ENCODE results near the gene TCF23.
"Not testable (repeated sequence)": the region's sequence is repeated elsewhere in the genome, so short reads cannot be mapped to it uniquely, and the experiment has no call there.

Gene TCF23

GRCh38 chr2:27148801-27149439 is at the start of gene TCF23:
Gene TCF23 (plus strand): TSS chr2:27149004. CDS start chr2:27149134, 130 bp downstream.
- no peak for DNase-seq

DNA sequence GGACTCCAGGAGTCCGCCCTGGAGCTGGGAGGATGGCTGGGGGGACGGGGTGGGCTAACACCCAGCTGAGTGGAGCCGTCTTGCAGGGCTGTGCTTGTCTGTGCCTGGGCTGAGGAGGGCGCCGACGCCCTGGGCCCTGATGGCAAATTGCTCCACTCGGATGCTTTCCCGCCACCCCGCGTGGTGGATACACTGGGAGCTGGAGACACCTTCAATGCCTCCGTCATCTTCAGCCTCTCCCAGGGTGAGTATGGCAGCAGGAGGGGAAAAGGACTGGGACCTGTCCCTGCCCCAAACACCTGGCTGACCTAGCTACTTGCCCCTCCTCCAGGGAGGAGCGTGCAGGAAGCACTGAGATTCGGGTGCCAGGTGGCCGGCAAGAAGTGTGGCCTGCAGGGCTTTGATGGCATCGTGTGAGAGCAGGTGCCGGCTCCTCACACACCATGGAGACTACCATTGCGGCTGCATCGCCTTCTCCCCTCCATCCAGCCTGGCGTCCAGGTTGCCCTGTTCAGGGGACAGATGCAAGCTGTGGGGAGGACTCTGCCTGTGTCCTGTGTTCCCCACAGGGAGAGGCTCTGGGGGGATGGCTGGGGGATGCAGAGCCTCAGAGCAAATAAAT is 49.4 kb upstream of the TCF23 start:
- no peak for DNase-seq

DNA sequence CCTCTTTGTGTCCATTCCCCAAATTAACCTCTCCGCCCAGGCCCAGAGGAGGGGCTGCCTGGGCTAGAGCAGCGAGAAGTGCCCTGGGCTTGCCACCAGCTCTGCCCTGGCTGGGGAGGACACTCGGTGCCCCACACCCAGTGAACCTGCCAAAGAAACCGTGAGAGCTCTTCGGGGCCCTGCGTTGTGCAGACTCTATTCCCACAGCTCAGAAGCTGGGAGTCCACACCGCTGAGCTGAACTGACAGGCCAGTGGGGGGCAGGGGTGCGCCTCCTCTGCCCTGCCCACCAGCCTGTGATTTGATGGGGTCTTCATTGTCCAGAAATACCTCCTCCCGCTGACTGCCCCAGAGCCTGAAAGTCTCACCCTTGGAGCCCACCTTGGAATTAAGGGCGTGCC is 48.8 kb upstream of the TCF23 start:
- no peak for DNase-seq

- DNase-seq: no peak
Measured at GRCh38 chr2:27102329-27102728, 46.5 kb upstream of the TCF23 start.

- DNase-seq: no peak
Measured at GRCh38 chr2:27105981-27106380, 42.8 kb upstream of the TCF23 start.

GRCh38 chr2:27108221-27108620 is 40.6 kb upstream of the TCF23 start:
- DNase-seq: no peak

DNA sequence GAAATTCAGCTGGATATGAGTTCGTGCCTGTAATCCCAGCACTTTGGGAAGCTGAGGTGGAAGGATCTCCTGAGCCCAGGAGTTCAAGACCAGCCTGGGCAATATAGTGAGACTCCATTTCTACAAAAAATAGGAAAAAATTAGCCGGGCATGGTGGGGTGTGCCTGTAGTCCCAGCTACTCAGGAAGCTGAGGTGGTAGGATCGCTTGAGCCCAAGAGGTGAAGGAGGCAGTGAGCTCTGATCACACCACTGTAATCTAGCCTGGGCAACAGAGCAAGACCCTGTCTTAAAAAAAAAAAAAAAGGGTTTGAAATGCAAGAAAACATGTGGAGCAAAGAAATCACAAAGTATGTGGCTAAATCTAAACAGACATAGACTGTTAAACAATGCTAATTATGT is 39.7 kb upstream of the TCF23 start:
- DNase-seq: no peak

DNA sequence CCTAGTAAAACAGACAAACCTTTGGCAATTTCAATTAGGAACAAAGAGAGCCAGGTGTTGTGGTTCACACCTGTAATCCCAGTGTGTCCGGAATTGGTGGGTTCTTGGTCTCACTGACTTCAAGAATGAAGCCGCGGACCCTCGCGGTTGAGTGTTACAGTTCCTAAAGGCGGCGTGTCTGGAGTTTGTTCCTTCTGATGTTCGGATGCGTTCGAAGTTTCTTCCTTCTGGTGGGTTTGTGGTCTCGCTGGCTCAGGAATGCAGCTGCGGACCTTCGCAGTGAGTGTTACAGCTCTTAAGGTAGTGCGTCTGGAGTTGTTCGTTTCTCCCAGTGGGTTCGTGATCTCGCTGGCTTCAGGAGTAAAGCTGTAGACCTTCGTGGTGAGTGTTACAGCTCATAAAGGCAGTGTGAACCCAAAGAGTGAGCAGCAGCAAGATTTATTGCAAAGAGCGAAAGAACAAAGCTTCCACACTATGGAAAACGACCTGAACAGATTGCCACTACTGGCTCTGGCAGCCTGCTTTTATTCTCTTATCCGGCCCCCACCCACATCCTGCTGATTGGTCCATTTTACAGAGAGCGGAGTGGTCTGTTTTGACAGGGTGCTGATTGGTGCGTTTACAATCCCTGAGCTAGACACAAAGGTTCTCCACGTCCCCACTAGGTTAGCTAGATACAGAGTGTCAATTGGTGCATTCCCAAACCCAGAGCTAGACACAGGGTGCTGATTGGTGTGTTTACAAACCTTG is 38.0 kb upstream of the TCF23 start:
- not testable (repeated sequence) for DNase-seq

- DNase-seq: not testable (repeated sequence)
Measured at GRCh38 chr2:27111392-27112078, 37.3 kb upstream of the TCF23 start.

GRCh38 chr2:27115519-27115918 is 33.3 kb upstream of the TCF23 start:
- no peak for DNase-seq

- no peak for DNase-seq
Measured at GRCh38 chr2:27117995-27118524, 30.7 kb upstream of the TCF23 start.

- peak; percentile 62 for DNase-seq
Measured at GRCh38 chr2:27118525-27119329, 30.1 kb upstream of the TCF23 start, which contains the start of gene CGREF1. Gene CGREF1 (minus strand): TSS chr2:27119128. CDS start chr2:27104366, 14,762 bp downstream.

DNA sequence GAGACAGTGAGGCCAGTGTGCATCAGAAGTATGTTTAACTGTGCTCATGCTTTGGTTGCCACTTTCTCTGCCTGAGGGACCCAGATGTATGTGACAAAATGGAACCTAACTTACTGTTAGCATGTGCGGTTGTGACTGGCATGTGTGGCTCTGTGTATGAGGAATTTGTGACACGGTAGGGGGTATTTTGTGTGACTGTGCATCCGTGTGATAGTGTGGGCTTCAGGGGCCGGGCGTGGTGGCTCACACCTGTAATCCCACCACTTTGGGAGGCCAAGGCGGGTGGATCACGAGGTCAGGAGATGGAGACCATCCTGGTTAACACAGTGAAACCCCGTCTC is 29.5 kb upstream of the TCF23 start:
- DNase-seq: not testable (repeated sequence)

GRCh38 chr2:27121906-27122305 is 26.9 kb upstream of the TCF23 start:
- DNase-seq: no peak

DNA sequence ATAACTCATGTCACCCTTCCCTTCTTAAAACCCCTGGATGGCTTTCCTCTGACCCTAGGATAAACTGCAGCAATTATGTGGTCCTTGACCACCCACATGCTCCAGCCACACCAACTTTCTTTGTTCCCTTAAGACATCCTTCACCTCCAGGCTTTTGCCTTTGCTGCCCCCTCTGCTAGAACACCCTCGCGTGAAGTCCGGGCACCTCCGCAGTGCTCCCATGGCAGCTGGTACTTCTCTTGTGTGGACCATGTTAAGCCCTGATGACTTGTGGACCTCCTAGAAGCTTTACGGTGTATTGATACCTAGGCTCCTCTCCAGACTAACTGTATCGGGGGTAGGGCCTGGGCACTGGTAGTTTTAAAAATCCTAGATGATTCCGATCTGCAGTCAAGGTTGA is 26.0 kb upstream of the TCF23 start:
- no peak for DNase-seq

DNA sequence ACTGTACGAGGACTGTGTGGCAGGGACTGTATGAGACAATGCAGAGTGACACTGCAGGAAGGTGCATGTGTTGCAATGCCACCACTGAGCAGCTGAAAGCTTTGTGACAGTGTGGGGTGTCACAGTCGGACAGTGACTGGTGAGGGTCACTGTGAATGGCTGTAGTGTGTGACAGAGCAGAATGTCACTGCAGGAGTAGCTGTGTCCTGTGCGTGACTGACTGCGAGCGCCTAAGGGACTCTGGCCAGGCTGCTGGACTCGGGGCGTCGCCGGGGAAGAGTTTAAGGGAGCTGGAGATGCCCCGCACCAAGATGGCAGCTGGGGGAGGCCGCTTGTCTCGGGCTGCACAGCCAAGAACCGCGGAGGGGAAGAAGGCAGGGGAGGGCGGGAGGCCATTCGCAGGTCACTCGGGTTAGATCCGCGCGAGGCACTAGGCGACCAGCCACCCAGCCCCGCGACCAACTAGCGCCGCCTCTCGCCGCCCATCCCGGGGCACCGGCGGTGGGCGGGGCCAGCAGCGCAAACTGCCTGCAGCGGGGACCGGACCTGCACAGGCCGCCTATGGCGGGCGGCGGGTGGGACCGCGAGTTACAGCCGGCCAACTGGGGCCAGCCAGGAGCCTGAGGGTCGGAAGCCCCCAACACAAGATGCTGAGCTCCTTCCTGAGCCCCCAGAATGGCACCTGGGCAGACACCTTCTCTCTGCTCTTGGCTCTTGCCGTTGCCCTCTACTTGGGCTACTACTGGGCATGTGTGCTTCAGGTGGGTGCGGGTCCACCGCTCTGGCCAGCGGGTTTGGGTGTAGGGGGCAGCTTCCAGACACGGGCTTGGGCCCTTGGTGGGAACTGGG is 25.3 kb upstream of the TCF23 start, which contains the start of gene ABHD1:
ABHD1 (plus strand) TSS at position 514 of the 849 bp plus-strand sequence; CDS start at position 648, 134 bp downstream.
- DNase-seq: peak; percentile 65

- no peak for DNase-seq
Measured at GRCh38 chr2:27125104-27125503, 23.7 kb upstream of the TCF23 start.

- DNase-seq: no peak
Measured at GRCh38 chr2:27126252-27126710, 22.5 kb upstream of the TCF23 start.

- no peak for DNase-seq
Measured at GRCh38 chr2:27127883-27128667, 20.7 kb upstream of the TCF23 start.

Data from eye (tissue), 1 donor.